Spleen (tissue), 3 donors: ENCODE results near the gene PARD3B.

Experiments used
- POLR2A ChIP-seq, 3 donors: fragments of 450-650 bp; IDR thresholded peaks; one replicate each; pipeline ENCODE4 v1.5.1; 2017; ENCODE audit warnings: antibody characterized with exemption in 3 of 3, mild to moderate bottlenecking in 1 of 3
- POLR2AphosphoS5 ChIP-seq, 3 donors: sonication (generic); formaldehyde crosslinking; IDR thresholded peaks; one replicate each; pipeline ENCODE4 v1.5.1; 2017; ENCODE audit warnings: antibody characterized with exemption in 3 of 3

DNA sequence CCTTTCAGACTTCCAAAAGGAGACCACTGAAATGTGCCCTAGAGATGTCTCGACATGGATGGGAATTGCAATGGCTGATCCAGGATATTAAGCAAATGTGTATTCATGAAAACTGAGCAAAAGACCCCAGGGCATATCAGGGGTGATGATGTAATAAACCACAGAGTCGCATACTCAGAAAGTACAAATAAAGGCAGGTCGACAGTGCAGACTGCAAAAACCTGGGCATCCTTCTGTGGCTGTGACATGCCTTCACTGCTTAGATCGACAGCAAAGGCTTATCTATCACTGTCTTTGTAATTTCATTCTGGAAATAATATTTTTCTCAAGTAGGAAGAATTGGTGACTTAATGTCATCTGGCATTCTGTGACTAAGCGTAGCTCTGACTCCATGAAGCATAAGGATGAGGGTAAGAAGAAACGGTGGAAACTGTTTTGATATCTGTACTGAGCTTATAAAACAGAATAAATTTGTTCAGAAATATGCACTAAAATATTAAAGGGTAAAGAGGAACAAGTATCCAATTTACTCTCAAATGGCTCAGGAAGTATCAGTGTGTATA, 1021.4 kb downstream of the PARD3B start:
- TF ChIP-seq POLR2AphosphoS5 (IDR thresholded peaks at IDR 0.05) (no peak), POLR2A (IDR thresholded peaks at IDR 0.05) (no peak)
